ENCODE data around the gene KRTAP2-4.
"Not testable (repeated sequence)": the region's sequence is repeated elsewhere in the genome, so short reads cannot be mapped to it uniquely, and the experiment has no call there.

KRTAP2-4 gene, protein sequence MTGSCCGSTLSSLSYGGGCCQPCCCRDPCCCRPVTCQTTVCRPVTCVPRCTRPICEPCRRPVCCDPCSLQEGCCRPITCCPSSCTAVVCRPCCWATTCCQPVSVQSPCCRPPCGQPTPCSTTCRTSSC

DNA sequence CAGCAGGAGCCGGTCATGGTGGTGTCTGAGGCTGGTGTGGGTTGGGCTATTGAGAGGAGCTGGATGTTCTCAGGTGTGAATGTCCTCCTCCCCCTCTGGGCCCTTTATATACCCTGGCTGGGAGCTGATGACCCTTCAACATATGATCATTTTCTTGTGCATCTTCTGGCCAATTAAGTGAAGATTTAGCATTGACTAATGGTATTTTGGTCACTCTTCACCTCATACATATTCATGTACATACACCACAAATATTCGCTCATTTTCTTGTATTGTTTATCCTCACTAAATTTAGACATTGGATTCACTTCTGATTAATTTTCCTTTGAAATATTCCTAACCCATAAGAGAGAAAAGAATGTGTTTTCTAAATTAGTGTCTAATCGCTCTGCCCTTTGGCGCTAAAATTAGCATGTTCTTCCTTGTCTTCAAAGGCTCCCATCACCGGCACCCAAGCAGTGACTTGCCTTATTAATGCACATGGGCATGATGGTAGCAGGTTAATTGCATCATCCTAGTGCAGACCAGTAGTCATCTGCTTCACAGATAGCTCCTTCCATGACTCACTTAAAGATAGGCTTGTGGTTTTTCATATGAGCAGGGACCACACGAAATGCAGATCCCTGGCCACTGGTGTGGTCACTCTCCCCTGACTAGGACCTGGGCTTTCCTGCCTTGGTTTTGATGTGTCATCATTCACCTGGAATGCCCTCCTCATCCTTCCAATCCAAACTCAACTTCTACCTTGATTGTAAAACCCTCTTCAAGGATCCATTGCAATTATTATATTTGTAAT, at the start of gene KRTAP2-4:
Gene KRTAP2-4, minus strand, starts transcription at position 51 of the 796 bp plus-strand sequence. Its CDS starts 34 bp downstream, at position 17.
- no peak for DNase-seq

DNA sequence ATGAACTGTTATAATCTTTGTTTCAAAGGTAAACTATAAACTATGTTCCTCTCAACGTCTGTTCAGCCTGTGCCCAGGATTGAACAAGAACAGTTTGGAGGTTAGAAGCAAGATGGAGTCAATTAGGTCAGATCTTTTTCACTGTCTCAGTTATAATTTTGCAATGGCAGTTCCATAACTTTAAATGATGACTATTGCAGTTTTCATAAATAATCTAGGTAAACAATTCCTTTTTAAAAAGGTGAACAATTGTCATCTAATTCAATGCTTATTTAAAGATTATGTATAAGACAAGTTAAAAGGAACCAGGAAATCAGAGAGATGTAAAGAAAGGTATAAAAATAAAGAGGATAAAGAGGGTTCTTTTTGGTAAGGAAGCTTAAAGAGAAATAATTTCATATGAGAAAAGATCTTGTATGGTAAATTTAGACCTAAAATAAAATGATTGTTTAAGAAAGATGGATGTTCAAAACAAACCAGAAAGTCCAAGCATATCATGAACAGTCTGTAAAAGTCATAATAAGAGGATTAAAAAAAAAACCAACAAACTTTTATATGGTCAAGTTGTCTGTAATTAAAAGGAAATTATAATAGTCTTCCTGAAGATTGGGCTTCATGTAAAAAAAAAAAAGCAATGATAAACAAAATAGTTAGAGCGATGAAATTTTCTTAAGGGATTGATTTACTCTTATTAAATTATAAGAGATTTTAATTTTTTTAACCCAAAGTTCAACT, 45.6 kb upstream of the KRTAP2-4 start:
- no peak for DNase-seq

DNA sequence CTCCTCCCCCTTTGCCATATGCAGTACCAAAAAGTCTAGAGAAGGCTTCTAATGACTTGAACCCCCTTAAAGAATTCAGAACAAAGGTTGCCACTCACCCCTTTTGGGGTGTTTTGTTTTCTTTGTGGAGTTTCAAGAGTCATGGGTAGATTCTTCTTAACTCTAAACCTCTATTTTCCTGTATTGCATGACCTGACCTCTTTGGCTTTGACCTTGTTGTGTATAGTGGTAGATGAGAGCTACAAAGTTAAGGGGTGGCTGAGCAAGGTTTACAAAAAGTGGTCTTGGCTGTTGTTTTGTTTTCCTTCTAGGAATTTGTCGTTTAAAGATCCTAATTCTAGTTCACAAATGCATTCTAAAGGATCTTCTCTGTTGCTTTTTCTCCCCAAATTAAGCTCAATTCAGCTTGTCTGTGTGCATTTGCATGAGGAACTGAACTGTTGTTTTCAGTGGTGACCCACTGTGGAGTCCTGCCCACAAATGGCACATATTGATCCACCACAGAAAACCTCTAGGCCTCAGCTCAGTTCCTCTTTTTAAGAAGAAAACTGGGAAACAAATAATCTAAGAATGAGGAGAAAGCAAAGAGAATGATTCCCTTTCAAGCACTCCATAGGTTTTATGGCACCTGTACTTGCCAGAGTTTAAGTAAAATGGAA, 43.2 kb upstream of the KRTAP2-4 start:
- not testable (repeated sequence) for DNase-seq

DNA sequence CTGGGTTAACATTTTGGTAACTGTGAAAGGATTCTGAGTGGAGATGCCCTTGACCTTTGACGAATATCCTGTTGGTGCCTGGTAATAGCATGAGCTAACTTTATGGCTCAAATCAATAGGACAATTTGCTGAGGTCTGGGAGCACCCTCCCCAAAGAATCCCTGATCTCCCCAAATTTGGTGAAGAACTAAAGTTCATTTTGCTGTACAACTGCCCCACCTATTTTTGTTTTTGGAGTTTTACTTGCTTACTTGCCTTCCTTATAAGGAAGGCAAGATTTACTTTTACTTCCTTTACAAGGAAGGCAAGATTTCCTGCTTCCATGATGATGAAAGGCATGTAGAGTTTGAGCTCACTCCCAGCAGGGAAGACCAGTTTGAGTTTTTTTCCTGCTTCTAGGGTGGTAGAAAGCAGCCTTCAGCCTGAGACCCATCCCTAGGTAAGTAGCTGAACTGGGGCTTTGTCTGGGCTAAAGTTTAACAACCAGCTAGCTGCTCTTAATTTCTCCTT, 42.3 kb upstream of the KRTAP2-4 start:
- DNase-seq = no peak

DNA sequence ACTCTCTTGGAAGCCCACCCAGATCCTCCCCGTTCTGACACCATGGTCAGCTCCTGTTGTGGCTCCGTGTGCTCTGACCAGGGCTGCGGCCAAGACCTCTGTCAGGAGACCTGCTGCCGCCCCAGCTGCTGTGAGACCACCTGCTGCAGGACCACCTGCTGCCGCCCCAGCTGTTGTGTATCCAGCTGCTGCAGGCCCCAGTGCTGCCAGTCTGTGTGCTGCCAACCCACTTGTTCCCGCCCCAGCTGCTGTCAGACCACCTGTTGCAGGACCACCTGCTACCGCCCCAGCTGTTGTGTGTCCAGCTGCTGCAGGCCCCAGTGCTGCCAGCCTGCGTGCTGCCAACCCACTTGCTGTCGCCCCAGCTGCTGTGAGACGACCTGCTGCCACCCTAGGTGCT, 39.7 kb upstream of the KRTAP2-4 start, which contains the start of gene KRTAP4-9:
Gene KRTAP4-9, plus strand, starts transcription at position 43 of the 400 bp plus-strand sequence. Its CDS starts 0 bp downstream, at position 43.
- DNase-seq = not testable (repeated sequence)

DNA sequence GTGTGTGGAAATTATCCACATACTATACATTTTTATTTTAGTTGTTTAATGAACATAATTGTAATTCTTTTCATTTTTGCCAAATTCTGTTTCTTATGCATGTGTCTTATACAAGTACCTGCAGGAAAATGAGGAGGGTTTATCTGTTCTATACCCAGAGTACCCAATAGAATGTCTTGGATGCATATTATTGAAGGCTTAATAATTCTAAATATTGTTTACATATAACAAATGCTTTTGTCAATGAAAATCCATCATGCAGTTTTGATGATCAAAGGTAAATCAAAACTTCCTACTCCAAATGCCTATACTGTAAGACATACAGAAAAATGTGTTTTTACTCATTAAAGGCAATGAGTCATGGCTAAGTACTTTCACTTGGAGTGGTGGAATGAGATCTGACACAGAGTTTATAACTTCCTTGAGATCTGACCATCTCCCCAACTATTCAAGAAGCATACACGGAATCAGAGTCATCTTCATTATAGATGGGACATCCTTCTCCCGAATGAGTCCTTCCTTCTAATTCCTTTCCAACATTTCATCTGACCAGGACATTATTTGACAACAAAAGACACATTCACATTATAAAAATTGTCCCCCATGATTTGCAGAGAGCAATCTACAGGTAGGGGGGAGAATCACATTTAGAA, 38.8 kb upstream of the KRTAP2-4 start:
- not testable (repeated sequence) for DNase-seq

DNA sequence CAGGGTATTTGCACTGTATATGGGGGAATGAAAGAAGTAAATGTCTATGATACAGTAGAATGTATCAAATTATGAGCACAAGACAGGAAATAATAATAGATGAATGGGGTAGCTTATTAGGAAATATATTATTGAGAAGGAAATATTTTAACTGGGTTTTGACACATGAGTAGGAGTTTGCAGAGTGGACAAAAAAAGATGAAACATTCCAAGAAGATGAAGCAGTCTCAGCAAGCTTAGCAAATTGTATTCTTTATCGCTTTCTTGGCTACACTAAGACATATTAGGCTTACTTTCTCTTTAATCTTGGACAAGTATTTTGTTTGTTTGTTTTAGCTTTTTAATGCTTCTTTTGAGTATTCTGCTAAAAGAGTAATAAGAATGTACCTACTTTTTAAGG, 38.2 kb upstream of the KRTAP2-4 start:
- no peak for DNase-seq

DNA sequence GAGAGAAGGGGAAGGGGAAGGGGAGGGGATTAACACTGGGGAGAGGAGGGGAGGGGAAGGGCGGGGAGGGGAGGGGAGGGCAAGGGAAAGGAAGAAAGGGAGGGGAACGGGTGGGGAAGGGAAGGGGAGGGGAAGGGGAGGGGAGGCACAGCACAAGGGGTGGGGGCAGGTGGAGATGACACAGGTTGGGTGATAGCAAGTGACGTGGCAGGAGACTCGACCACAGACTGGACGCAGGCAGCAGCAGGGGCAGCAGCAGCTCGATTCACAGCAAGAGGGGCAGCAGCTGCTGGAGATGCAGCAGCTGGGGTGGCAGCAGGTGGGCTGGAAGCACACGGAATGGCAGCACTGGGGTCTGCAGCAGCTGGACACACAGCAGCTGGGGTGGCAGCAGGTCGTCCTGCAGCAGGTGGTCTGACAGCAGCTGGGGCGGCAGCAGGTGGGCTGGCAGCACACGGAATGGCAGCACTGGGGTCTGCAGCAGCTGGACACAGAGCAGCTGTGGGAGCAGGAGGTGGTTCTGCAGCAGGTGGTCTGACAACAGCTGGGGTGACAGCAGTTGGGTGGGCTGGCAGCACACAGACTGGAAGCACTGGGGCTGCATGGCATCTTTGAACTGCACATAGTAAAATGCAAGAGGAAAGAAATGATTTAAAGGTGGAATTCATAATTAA, 36.0 kb upstream of the KRTAP2-4 start, which contains the start of gene KRTAP4-16:
Gene KRTAP4-16, minus strand, starts transcription at position 624 of the 674 bp plus-strand sequence. Its CDS starts 0 bp downstream, at position 624.
- no peak for DNase-seq

DNA sequence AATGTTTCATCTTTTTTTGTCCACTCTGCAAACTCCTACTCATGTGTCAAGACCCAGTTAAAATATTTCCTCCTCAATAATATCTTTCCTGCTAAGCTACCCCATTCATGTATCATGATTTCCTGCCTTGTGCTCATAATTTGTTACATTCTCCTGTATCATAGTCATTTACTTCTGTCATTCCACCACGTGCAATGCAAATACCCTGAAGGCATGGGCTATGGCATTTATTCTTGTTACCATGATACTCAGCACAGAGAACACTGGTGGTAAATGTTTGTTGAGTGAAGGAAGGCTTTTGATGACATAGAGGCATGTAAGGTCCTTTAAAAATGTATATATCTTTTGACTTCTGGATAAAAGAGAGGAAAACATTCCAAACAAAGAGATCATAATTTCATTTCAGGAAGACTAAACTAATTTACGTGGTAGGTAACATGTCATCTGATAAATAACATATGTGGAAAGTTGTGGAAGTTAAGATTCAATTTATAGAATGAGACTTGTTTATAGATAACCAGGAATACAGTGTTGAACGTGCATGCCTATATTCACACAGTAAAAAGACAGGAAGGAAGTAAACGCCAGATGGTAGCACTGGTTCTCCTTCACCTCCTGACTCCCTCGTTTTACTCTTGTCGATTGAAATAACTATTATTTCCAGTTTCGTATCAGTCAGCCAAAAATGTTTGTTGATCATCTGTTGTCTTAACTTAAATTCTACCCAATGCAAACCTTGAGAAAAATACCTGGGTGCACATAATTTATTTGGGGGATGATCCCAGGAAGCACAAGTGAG, 34.2 kb upstream of the KRTAP2-4 start:
- DNase-seq = not testable (repeated sequence)

DNA sequence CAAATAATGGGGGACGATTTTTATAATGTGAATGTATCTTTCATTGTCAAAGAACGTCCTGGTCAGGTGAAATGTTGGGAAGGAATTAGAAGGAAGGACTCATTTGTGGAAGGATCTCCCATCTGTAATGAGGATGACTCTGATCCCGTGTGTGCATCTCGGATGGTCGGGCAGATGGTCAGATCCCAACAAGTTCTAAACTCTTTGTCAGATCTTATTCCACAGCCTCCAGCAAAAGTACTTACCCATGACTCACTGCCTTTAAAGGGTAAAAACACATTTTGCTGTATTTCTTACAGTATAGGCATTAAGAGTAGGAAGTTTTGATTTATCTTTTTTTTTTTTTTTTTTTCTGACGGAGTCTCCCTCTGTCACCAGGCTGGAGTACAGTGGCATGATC, 32.8 kb upstream of the KRTAP2-4 start:
- DNase-seq = no peak

DNA sequence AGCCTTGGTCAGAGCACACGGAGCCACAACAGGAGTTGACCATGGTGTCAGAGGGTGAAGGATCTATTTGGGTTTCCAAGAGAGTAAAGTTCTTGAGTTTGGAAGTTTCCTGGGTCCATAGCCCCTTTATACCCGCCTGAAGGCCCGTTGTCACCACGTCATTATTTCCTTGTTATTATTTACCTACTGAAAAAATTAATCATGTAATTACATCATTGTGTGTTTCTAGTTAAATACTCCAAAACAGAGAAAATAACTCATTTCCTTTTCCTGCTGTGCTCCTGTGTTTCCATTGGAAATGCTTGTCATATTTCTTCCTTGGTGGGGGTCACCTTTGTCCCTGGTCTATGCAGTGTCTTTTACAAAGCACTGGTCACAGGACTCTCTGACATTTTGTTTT, 32.4 kb upstream of the KRTAP2-4 start, which contains the start of gene KRTAP4-8:
Gene KRTAP4-8, minus strand, starts transcription at position 101 of the 400 bp plus-strand sequence. Its CDS starts 58 bp downstream, at position 43.
- no peak for DNase-seq

DNA sequence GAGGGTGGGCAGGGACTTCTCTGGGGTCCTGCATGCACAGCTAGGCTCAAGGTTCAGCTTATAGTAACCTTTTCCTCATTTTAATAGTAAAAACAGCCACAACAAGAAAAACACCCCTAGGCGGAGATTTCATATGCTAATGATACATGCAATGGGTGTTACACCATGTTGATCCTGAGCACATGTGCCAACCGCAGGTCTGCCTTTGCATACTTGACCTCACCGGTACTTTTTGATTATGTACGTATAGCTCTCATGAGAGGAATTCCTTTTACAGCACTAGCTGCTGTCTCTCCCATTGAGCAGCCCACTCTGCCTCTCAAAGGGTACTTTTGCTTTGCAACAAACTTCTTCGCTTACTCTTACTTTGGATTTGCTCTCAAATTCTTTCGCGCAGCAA, 30.4 kb upstream of the KRTAP2-4 start:
- no peak for DNase-seq

DNA sequence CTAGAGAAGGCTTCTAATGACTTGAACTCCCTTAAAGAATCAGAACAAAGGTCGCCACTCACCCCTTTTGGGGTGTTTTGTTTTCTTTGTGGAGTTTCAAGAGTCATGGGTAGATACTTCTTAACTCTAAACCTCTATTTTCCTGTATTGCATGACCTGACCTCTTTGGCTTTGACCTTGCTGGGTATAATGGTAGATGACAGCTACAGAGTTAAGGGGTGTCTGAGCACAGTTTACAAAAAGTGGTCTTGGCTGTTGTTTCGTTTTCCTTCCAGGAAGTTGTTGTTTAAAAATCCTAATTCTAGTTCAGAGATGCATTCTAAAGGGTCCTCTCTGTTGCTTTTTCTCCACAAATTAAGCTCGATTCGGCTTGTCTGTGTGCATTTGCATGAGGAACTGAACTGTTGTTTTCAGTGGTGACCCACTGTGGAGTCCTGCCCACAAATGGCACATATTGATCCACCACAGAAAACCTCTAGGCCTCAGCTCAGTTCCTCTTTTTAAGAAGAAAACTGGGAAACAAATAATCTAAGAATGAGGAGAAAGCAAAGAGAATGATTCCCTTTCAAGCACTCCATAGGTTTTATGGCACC, 23.2 kb upstream of the KRTAP2-4 start:
- DNase-seq = not testable (repeated sequence)

DNA sequence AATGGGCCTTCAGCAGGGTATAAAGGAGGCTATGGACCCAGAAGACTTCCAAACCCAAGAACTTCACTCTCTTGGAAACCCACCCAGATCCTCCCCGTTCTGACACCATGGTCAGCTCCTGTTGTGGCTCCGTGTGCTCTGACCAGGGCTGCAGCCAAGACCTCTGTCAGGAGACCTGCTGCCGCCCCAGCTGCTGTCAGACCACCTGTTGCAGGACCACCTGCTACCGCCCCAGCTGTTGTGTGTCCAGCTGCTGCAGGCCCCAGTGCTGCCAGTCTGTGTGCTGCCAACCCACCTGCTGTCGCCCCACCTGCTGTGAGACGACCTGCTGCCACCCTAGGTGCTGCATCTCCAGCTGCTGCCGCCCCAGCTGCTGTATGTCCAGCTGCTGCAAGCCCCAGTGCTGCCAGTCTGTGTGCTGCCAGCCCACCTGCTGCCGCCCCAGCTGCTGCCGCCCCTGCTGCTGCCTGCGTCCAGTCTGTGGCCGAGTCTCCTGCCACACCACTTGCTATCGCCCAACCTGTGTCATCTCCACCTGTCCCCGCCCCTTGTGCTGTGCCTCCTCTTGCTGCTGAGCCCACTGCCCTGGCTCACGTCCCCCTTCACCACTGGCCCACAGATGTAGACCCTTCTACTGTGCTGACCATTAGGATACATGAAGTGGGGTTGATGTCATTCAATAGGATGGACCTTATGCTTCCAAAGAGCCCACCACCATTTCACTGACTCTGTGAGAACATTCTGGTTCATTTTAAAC, 18.6 kb upstream of the KRTAP2-4 start, which contains the start of gene KRTAP4-7:
Gene KRTAP4-7, plus strand, starts transcription at position 51 of the 757 bp plus-strand sequence. Its CDS starts 57 bp downstream, at position 108.
- not testable (repeated sequence) for DNase-seq

DNA sequence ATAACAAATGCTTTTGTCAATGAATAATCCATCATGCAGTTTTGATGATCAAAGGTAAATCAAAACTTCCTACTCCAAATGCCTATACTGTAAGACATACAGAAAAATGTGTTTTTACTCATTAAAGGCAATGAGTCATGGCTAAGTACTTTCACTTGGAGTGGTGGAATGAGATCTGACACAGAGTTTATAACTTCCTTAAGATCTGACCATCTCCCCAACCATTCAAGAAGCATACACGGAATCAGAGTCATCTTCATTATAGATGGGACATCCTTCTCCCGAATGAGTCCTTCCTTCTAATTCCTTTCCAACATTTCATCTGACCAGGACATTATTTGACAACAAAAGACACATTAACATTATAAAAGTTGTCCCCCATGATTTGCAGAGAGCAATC, 17.7 kb upstream of the KRTAP2-4 start:
- DNase-seq = not testable (repeated sequence)

DNA sequence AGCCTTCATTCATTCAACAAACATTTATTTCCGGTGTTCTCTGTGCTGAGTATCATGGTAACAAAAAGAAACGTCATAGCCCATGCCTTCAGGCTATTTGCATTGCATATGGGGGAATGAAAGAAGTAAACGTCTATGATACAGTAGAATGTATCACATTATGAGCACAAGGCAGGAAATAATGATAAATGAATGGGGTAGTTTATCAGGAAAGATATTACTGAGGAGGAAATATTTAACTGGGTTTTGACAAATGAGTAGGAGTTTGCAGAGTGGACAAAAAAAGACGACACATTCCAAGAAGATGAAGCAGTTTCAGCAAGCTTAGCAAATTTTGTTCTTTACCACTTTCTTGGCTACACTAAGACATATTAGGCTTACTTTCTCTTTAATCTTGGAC, 16.9 kb upstream of the KRTAP2-4 start:
- DNase-seq = no peak

DNA sequence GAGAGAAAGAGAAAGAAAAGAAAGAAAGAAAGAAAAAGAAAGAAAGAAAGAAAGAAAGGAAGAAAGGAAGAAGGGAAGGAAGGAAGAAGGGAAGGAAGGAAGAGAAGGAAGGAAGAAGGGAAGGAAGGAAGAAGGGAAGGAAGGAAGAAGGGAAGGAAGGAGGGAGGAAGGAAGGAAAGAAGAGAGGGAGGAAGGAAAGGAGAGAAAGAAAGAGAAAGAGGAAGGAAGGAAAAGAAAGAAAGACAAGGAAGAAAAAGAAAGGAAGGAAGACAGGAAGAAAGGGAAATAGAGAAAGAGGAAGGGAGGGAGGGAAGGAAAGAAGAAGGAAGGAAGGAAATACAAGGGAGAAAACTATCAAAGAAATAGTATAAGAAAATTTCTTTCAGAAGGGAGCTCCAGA, 11.1 kb upstream of the KRTAP2-4 start:
- no peak for DNase-seq

DNA sequence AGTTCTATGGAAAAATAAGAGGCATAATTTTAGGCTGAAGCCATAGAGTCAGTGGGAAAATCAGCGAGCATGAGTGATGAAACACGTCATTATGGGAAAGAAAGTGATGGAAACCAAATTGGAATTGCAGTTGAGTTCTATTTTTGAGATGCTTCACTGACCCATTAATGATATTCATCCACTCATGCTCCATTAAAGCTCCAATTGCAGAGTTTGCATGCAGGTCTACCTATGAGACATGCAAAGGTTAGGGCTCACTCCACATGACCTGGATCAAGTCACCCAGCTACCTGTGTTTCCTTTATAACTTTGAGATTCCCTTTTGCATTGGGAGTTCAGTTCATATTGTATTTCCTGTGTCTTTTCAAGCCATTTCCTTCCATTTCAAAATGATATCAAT, 8.0 kb upstream of the KRTAP2-4 start:
- no peak for DNase-seq
